Progenitor cell of endocrine pancreas (in vitro differentiated cells): Measurements from ENCODE around the gene GAS7. TPM values are rescaled to one million over a fixed set of nuclear protein-coding genes. Genes with fewer than 3 reads are reported as not detected.

Experiments used
- DNase-seq: peaks from one replicate; pipeline ENCODE4 v3.0.0; 2021; ENCODE audit warnings: low spot score; ENCODE audit not compliant: unreplicated experiment
- H3K27ac Mint-ChIP-seq: 2 replicates; pipeline ENCODE4 v1.8.0; 2021; ENCODE audit warnings: mild to moderate bottlenecking, moderate library complexity, mixed read lengths
- H3K27me3 Mint-ChIP-seq: 2 replicates; pipeline ENCODE4 v1.8.0; 2021; ENCODE audit warnings: mixed read lengths
- H3K36me3 Mint-ChIP-seq: 2 replicates; pipeline ENCODE4 v1.8.0; 2022; ENCODE audit warnings: mixed read lengths; ENCODE audit not compliant: insufficient read depth
- H3K4me1 Mint-ChIP-seq: 2 replicates; pipeline ENCODE4 v1.8.0; 2021; ENCODE audit warnings: low read depth, mixed read lengths
- H3K4me3 Mint-ChIP-seq: 2 replicates; pipeline ENCODE4 v1.8.0; 2021; ENCODE audit warnings: low read depth, mild to moderate bottlenecking, moderate library complexity, mixed read lengths
- H3K9me3 Mint-ChIP-seq: 2 replicates; pipeline ENCODE4 v1.8.0; 2021; ENCODE audit warnings: low read depth, mixed read lengths
- CTCF ChIP-seq: fragments of 200-600 bp; sonication (generic); IDR thresholded peaks from one replicate; pipeline ENCODE4 v1.5.0; 2021; ENCODE audit warnings: antibody characterized with exemption, mild to moderate bottlenecking; ENCODE audit not compliant: unreplicated experiment
- total RNA-seq: library from RNA; stranded (reverse); gene quantifications from 2 replicates; pipeline ENCODE4 v1.2.1, GENCODE V29; 2021

GAS7 gene
- total RNA-seq, 1 donor from 2014 or later, result 3.4 TPM

- Mint-ChIP-seq H3K4me1 (peaks cover 7% of the 10 kb centered on the region), H3K9me3 (peaks cover 3% of the 10 kb centered on the region)
- no peak for DNase-seq
These were observed 284.9 kb downstream of the GAS7 start for GRCh38 chr17:9913476-9913875.

GRCh38 chr17:9912121-9913099, 286.0 kb downstream of the GAS7 start:
- Mint-ChIP-seq H3K4me3 (no peak overlapping the region), H3K36me3 (no peaks in the 10 kb centered on the region), H3K9me3 (peaks cover 3% of the 10 kb centered on the region), H3K27me3 (peaks cover 2% of the 10 kb centered on the region), H3K4me1 (peaks cover 14% of the 10 kb centered on the region), H3K27ac (no peak overlapping the region)
- DNase-seq, result no peak
- no peak for TF ChIP-seq CTCF

More at GRCh38 chr17:9913476-9913875, 284.9 kb downstream of the GAS7 start:
- no peak for TF ChIP-seq CTCF
- Mint-ChIP-seq H3K36me3 (no peaks in the 10 kb centered on the region), H3K4me3 (no peak overlapping the region), H3K27me3 (peaks cover 2% of the 10 kb centered on the region), H3K27ac (no peak overlapping the region)

- no peak for TF ChIP-seq CTCF
- no peak overlapping the region for H3K27ac Mint-ChIP-seq
- H3K27me3 Mint-ChIP-seq, result peaks cover 2% of the 10 kb centered on the region
- H3K36me3 Mint-ChIP-seq, result no peaks in the 10 kb centered on the region
- no peak overlapping the region for H3K4me3 Mint-ChIP-seq
- peaks cover 3% of the 10 kb centered on the region for H3K9me3 Mint-ChIP-seq
- peaks cover 16% of the 10 kb centered on the region for H3K4me1 Mint-ChIP-seq
- DNase-seq, result no peak
These were observed 287.3 kb downstream of the GAS7 start for GRCh38 chr17:9911089-9911488.

- H3K27me3 Mint-ChIP-seq, result peaks cover 2% of the 10 kb centered on the region
- TF ChIP-seq CTCF, result no peak
- H3K4me3 Mint-ChIP-seq, result no peak overlapping the region
- no peak for DNase-seq
- peaks cover 16% of the 10 kb centered on the region for H3K4me1 Mint-ChIP-seq
- no peak overlapping the region for H3K27ac Mint-ChIP-seq
- H3K36me3 Mint-ChIP-seq, result no peaks in the 10 kb centered on the region
- no peaks in the 10 kb centered on the region for H3K9me3 Mint-ChIP-seq
These were observed 289.8 kb downstream of the GAS7 start for GRCh38 chr17:9908649-9909042.

GRCh38 chr17:9907883-9908648, 290.3 kb downstream of the GAS7 start:
- no peak for TF ChIP-seq CTCF
- no peak overlapping the region for H3K4me3 Mint-ChIP-seq
- H3K36me3 Mint-ChIP-seq, result no peaks in the 10 kb centered on the region
- no peaks in the 10 kb centered on the region for H3K9me3 Mint-ChIP-seq
- peaks cover 2% of the 10 kb centered on the region for H3K27me3 Mint-ChIP-seq
- peaks cover 16% of the 10 kb centered on the region for H3K4me1 Mint-ChIP-seq
- no peak for DNase-seq
- peak overlapping the region; percentile 76 for H3K27ac Mint-ChIP-seq
